NB4 (cell line): ENCODE results near the gene SH3YL1.

ENCODE experiments used
- POLR2A ChIP-seq: IDR thresholded peaks from 2 replicates; pipeline ENCODE4 v1.6.1; 2011; ENCODE audit warnings: mild to moderate bottlenecking; ENCODE audit not compliant: insufficient read length; ENCODE audit errors: extremely low read depth
- TF ChIP-seq, protein P1 (sequence below): IDR thresholded peaks from one replicate; pipeline ENCODE4 v1.5.1; 2012; ENCODE audit warnings: low read depth, low read length

DNA sequence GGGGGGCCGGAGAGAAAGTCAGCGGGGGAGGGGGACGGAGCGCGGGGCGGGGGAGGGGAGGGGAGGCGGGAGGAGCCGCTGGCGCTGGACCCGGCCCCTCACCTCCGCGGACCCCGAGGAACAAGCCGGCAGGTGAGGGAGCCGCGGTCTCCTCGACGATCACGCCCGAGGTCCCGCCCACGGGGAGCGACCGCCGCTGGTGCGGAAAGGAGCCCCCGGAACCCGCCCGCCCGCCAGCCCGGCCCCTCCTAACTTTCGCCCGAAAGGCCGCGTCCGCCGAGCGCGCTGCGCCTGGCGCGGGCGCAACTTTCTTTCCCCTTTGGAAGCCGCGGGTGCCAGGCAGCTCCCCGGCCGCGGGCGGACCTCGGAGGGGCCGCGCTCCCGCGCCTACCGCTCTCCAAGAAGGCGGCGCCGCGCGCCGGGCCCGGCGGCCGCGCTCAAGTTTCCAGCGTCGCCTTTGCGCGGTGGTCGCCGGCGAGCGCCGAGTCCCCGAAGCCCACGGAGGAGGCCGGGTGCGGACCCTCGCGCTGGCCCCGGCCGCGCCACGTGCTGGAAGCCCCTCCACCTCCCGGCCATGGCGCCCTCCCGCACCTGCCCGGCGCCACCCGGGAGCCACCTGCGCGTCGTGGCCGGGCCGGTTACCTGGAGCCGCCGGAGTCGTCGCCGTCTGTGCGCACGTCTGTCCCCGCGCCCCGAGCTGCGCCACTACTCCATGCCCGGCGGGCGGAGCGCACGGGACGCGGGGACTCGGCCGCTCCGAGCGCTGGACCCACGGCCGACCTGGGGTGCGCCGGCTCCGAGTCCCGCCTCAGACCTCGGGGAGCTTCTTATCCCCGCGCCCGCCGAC lies 24.3 kb upstream of the SH3YL1 start, which contains the start of gene ALKAL2:
- TF ChIP-seq, protein P1, sequence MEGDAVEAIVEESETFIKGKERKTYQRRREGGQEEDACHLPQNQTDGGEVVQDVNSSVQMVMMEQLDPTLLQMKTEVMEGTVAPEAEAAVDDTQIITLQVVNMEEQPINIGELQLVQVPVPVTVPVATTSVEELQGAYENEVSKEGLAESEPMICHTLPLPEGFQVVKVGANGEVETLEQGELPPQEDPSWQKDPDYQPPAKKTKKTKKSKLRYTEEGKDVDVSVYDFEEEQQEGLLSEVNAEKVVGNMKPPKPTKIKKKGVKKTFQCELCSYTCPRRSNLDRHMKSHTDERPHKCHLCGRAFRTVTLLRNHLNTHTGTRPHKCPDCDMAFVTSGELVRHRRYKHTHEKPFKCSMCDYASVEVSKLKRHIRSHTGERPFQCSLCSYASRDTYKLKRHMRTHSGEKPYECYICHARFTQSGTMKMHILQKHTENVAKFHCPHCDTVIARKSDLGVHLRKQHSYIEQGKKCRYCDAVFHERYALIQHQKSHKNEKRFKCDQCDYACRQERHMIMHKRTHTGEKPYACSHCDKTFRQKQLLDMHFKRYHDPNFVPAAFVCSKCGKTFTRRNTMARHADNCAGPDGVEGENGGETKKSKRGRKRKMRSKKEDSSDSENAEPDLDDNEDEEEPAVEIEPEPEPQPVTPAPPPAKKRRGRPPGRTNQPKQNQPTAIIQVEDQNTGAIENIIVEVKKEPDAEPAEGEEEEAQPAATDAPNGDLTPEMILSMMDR = no peak
- no peak for TF ChIP-seq POLR2A
